Endodermal cell (in vitro differentiated cells): ENCODE data around the gene FYCO1. TPM values are rescaled to one million over a fixed set of nuclear protein-coding genes. Genes with fewer than 3 reads are reported as not detected.

ENCODE experiments used
- DNase-seq: peaks from one replicate; pipeline ENCODE4 v3.0.0-alpha.2; 2017
- H3K27ac ChIP-seq: 2 replicates; pipeline ENCODE4 v1.5.1; 2013; ENCODE audit warnings: mild to moderate bottlenecking, low read depth, low read length, moderate library complexity
- H3K27me3 ChIP-seq: 2 replicates; pipeline ENCODE4 v1.6.1; 2013; ENCODE audit warnings: mild to moderate bottlenecking, low read length, moderate library complexity; ENCODE audit not compliant: insufficient read depth, control insufficient read depth, poor library complexity, severe bottlenecking
- H3K36me3 ChIP-seq: 2 replicates; pipeline ENCODE4 v1.7.0; 2013; ENCODE audit warnings: mild to moderate bottlenecking, low read length, moderate library complexity; ENCODE audit not compliant: control insufficient read depth, insufficient read depth
- H3K4me1 ChIP-seq: one replicate; pipeline ENCODE4 v1.7.0; 2013; ENCODE audit warnings: low read length; ENCODE audit not compliant: control insufficient read depth, insufficient read depth
- H3K4me3 ChIP-seq: 2 replicates; pipeline ENCODE4 v1.5.1; 2013; ENCODE audit warnings: mild to moderate bottlenecking, low read length, moderate library complexity
- H3K9ac ChIP-seq: 2 replicates; pipeline ENCODE4 v1.6.1; 2013; ENCODE audit warnings: mild to moderate bottlenecking, low read length, moderate library complexity; ENCODE audit not compliant: poor library complexity, severe bottlenecking; ENCODE audit errors: extremely low read depth
- H3K9me3 ChIP-seq: 2 replicates; pipeline ENCODE4 v1.6.1; 2013; ENCODE audit warnings: mild to moderate bottlenecking, low read length, moderate library complexity; ENCODE audit not compliant: control insufficient read depth
- H3K27ac Mint-ChIP-seq: 2 replicates; pipeline ENCODE4 v1.8.0; 2020; ENCODE audit warnings: mixed read lengths
- H3K27me3 Mint-ChIP-seq: 2 replicates; pipeline ENCODE4 v1.8.0; 2021; ENCODE audit warnings: mild to moderate bottlenecking, mixed read lengths; ENCODE audit not compliant: insufficient read depth
- H3K36me3 Mint-ChIP-seq: 2 replicates; pipeline ENCODE4 v1.8.0; 2020; ENCODE audit warnings: low read depth, mixed read lengths
- H3K4me1 Mint-ChIP-seq: 2 replicates; pipeline ENCODE4 v1.8.0; 2020; ENCODE audit warnings: mixed read lengths
- H3K4me3 Mint-ChIP-seq: 2 replicates; pipeline ENCODE4 v1.8.0; 2020; ENCODE audit warnings: mild to moderate bottlenecking, moderate library complexity, mixed read lengths
- H3K9me3 Mint-ChIP-seq: 2 replicates; pipeline ENCODE4 v1.8.0; 2020; ENCODE audit warnings: mild to moderate bottlenecking, mixed read lengths
- CTCF ChIP-seq: fragments of 200-600 bp; sonication (generic); conservative IDR thresholded peaks from 2 replicates; pipeline ENCODE4 v1.5.0; 2021; ENCODE audit warnings: antibody characterized with exemption, mild to moderate bottlenecking
- WGBS, 2 experiments: methylation state at CpG; one replicate each; pipeline versions ENCODE4 v1.1.5 to v1.1.7; 2013; ENCODE audit warnings: missing lambda C conversion rate in 2 of 2, mixed read lengths in 1 of 2; ENCODE audit not compliant: insufficient coverage in 1 of 2, insufficient read length in 1 of 2; 5-methylcytosine and 5-hydroxymethylcytosine counted together
- total RNA-seq, 2 donors: library from RNA; stranded (reverse); fragmentation: NEBNext Ultra II Directional in 1 of 2; extraction: Animal tissue kit (Norgen Biotek cat#: 25700) in 1 of 2; gene quantifications; 2 replicates in 1 of 2; 3 replicates in 1 of 2; pipeline ENCODE4 v1.2.1, GENCODE V29; 2021

Gene FYCO1
- total RNA-seq, 2 donors from 2014 or later, result 11.3 to 11.8 TPM

DNA sequence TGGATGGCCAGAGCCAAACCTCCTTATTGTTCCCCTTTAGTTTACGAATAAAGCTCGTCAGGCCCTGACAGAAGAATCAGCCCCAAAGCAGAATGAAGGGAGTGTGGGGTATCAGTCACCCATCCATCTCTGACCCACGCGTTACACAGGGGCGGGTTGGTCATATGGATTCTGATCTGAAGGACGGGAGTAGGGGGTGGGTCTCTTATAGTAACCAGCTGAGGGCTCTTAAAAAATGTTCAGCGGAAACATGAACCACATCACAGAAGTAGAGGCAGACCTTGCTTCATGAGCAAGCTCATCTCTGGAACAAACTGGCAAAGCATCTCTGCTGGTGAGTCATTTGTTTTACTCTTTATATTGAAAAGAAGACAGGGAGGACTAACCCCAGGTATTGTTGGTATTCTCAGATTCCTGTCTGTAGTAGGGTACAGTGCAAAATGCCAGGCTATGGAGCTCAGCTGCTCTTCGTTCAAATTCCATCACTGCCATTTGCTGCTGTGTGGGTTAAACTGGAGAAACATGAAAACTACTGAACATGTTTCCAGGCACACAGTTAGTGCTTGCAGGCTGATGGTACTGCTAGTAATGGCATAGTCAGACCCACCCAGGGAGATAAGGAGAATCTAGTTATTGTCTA lies 52.3 kb downstream of the FYCO1 start, which contains the start of gene CXCR6:
Gene CXCR6, plus strand, starts transcription at position 258 of the 640 bp plus-strand sequence. CDS start 3,018 bp downstream, outside the sequence.
- 95 to 100% methylated on average over 1 to 8 of the region's 8 CpGs for WGBS, 2 experiments
- no peaks in the 10 kb centered on the region for H3K27me3 ChIP-seq
- H3K27ac ChIP-seq, result no peak within 1 kb of the TSS
- TF ChIP-seq CTCF, result no peak
- no peaks in the 10 kb centered on the region for H3K27me3 Mint-ChIP-seq
- H3K9me3 Mint-ChIP-seq, result no peaks in the 10 kb centered on the region
- no peak within 1 kb of the TSS for H3K4me3 ChIP-seq
- peaks cover 13% of the 10 kb centered on the region for H3K36me3 ChIP-seq
- no peak within 1 kb of the TSS for H3K27ac Mint-ChIP-seq
- no peaks in the 10 kb centered on the region for H3K9me3 ChIP-seq
- peaks cover 29% of the 10 kb centered on the region for H3K36me3 Mint-ChIP-seq
- peaks cover 8% of the 10 kb centered on the region for H3K4me1 Mint-ChIP-seq
- DNase-seq, result no peak
- H3K4me1 ChIP-seq, result no peaks in the 10 kb centered on the region
- no peak within 1 kb of the TSS for H3K9ac ChIP-seq
- H3K4me3 Mint-ChIP-seq, result no peak within 1 kb of the TSS

- no peaks in the 10 kb centered on the region for H3K4me1 ChIP-seq
- Mint-ChIP-seq H3K27me3 (no peaks in the 10 kb centered on the region), H3K4me3 (no peak overlapping the region), H3K9me3 (no peaks in the 10 kb centered on the region), H3K4me1 (peaks cover 8% of the 10 kb centered on the region), H3K27ac (no peak overlapping the region), H3K36me3 (peaks cover 26% of the 10 kb centered on the region)
- peaks cover 9% of the 10 kb centered on the region for H3K36me3 ChIP-seq
- no peak for TF ChIP-seq CTCF
- H3K4me3 ChIP-seq, result no peak overlapping the region
- 89 to 92% methylated on average over 5 to 6 of the region's 6 CpGs for WGBS, 2 experiments
- no peak overlapping the region for H3K27ac ChIP-seq
- no peaks in the 10 kb centered on the region for H3K9me3 ChIP-seq
- no peak overlapping the region for H3K9ac ChIP-seq
- H3K27me3 ChIP-seq, result no peaks in the 10 kb centered on the region
- no peak for DNase-seq
These were observed 53.4 kb downstream of the FYCO1 start for GRCh38 chr3:45942051-45942825.

GRCh38 chr3:45940781-45941365 lies 54.8 kb downstream of the FYCO1 start:
- H3K9ac ChIP-seq, result no peak overlapping the region
- H3K9me3 ChIP-seq, result no peaks in the 10 kb centered on the region
- H3K36me3 Mint-ChIP-seq, result peaks cover 13% of the 10 kb centered on the region
- no peak for DNase-seq
- WGBS, 2 experiments, result 84 to 89% methylated on average over 6 of the region's 6 CpGs
- no peak overlapping the region for H3K4me3 Mint-ChIP-seq
- H3K4me1 Mint-ChIP-seq, result peaks cover 8% of the 10 kb centered on the region
- no peak for TF ChIP-seq CTCF
- H3K4me3 ChIP-seq, result no peak overlapping the region
- H3K27me3 Mint-ChIP-seq, result no peaks in the 10 kb centered on the region
- H3K27ac Mint-ChIP-seq, result no peak overlapping the region
- peaks cover 5% of the 10 kb centered on the region for H3K36me3 ChIP-seq
- no peak overlapping the region for H3K27ac ChIP-seq
- no peaks in the 10 kb centered on the region for H3K4me1 ChIP-seq
- no peaks in the 10 kb centered on the region for H3K27me3 ChIP-seq
- H3K9me3 Mint-ChIP-seq, result no peaks in the 10 kb centered on the region
